Calu3 (cell line): ENCODE measurements around the gene GXYLT1. TPM values are rescaled to one million over a fixed set of nuclear protein-coding genes. Genes with fewer than 3 reads are reported as not detected.

Source experiments
- BruUV-seq: library from RNA; stranded (reverse); fragments of 400-500 nt; replicated peaks from 2 replicates; lab custom pipeline; 2021; lab: Mats Ljungman, UMichigan
- CTCF ChIA-PET: fragments of 300-600 bp; sonication (Branson Sonifier 250); formaldehyde crosslinking; loops from one replicate; lab custom pipeline; 2022; ENCODE audit warnings: antibody characterized with exemption; lab: Charles Lee
- DNase-seq: peaks from one replicate; pipeline ENCODE4 v3.0.0; 2022
- H3K27ac Mint-ChIP-seq: one replicate; pipeline ENCODE4 v1.8.0; 2022; ENCODE audit warnings: mixed read lengths; ENCODE audit not compliant: unreplicated experiment
- H3K27me3 Mint-ChIP-seq: one replicate; pipeline ENCODE4 v1.8.0; 2022; ENCODE audit warnings: mixed read lengths; ENCODE audit not compliant: unreplicated experiment
- H3K36me3 Mint-ChIP-seq: one replicate; pipeline ENCODE4 v1.8.0; 2022; ENCODE audit warnings: mild to moderate bottlenecking, moderate library complexity, mixed read lengths; ENCODE audit not compliant: insufficient read depth, unreplicated experiment
- H3K4me1 Mint-ChIP-seq: one replicate; pipeline ENCODE4 v1.8.0; 2022; ENCODE audit warnings: mild to moderate bottlenecking, low read depth, mixed read lengths; ENCODE audit not compliant: unreplicated experiment
- H3K4me3 Mint-ChIP-seq: one replicate; pipeline ENCODE4 v1.8.0; 2022; ENCODE audit warnings: mild to moderate bottlenecking, low read depth, moderate library complexity, mixed read lengths; ENCODE audit not compliant: unreplicated experiment
- H3K9me3 Mint-ChIP-seq: one replicate; pipeline ENCODE4 v1.8.0; 2022; ENCODE audit warnings: low read depth, mixed read lengths; ENCODE audit not compliant: unreplicated experiment
- CTCF ChIP-seq: fragments of 200-600 bp; IDR thresholded peaks from one replicate; pipeline ENCODE4 v1.8.0; 2022; ENCODE audit warnings: antibody characterized with exemption; ENCODE audit not compliant: unreplicated experiment
- intact Hi-C: fragments of 100-400 bp; cut with micrococcal nuclease; formaldehyde crosslinking; loops from one replicate; pipeline ENCODE4 v1.10.0; 2022; ENCODE audit not compliant: unreplicated experiment
- total RNA-seq: library from RNA; stranded (reverse); gene quantifications from 2 replicates; pipeline ENCODE4 v1.2.3, GENCODE V29; 2022

GXYLT1 gene
- total RNA-seq, 1 experiment from 2014 or later, result 9.7 TPM

- H3K4me3 Mint-ChIP-seq, result no peak overlapping the region
- CTCF ChIA-PET, result no interaction called here
- no peak for DNase-seq
- no TSS peak for BruUV-seq
- TF ChIP-seq CTCF, result no peak
- H3K36me3 Mint-ChIP-seq, result no peaks in the 10 kb centered on the region
- H3K27ac Mint-ChIP-seq, result no peak overlapping the region
- no peaks in the 10 kb centered on the region for H3K4me1 Mint-ChIP-seq
- intact Hi-C loops, result no loop called here
- no peaks in the 10 kb centered on the region for H3K9me3 Mint-ChIP-seq
- no peaks in the 10 kb centered on the region for H3K27me3 Mint-ChIP-seq
These were observed 46.7 kb downstream of the GXYLT1 start for GRCh38 chr12:42097971-42098370.

- Mint-ChIP-seq H3K36me3 (no peaks in the 10 kb centered on the region), H3K9me3 (no peaks in the 10 kb centered on the region), H3K27ac (no peak overlapping the region), H3K4me3 (no peak overlapping the region), H3K27me3 (no peaks in the 10 kb centered on the region), H3K4me1 (no peaks in the 10 kb centered on the region)
- CTCF ChIA-PET, result no interaction called here
- TF ChIP-seq CTCF, result no peak
- no TSS peak for BruUV-seq
- no peak for DNase-seq
- intact Hi-C loops, result no loop called here
These were observed 50.4 kb downstream of the GXYLT1 start for GRCh38 chr12:42094277-42094676.

- Mint-ChIP-seq H3K9me3 (no peaks in the 10 kb centered on the region), H3K4me1 (no peaks in the 10 kb centered on the region), H3K27ac (no peak overlapping the region), H3K4me3 (no peak overlapping the region), H3K36me3 (no peaks in the 10 kb centered on the region), H3K27me3 (no peaks in the 10 kb centered on the region)
- intact Hi-C loops, result no loop called here
- CTCF ChIA-PET, result no interaction called here
- DNase-seq, result no peak
- TF ChIP-seq CTCF, result no peak
- no TSS peak for BruUV-seq
These were observed 52.9 kb downstream of the GXYLT1 start for GRCh38 chr12:42091769-42092168.

- no peak for DNase-seq
- no peaks in the 10 kb centered on the region for H3K4me1 Mint-ChIP-seq
- no peak for TF ChIP-seq CTCF
- H3K9me3 Mint-ChIP-seq, result no peaks in the 10 kb centered on the region
- no peak overlapping the region for H3K4me3 Mint-ChIP-seq
- intact Hi-C loops, result no loop called here
- H3K27me3 Mint-ChIP-seq, result no peaks in the 10 kb centered on the region
- H3K36me3 Mint-ChIP-seq, result no peaks in the 10 kb centered on the region
- no peak overlapping the region for H3K27ac Mint-ChIP-seq
- no TSS peak for BruUV-seq
- CTCF ChIA-PET, result no interaction called here
These were observed 53.8 kb downstream of the GXYLT1 start for GRCh38 chr12:42090899-42091298.
